GM03348 (cell line): Measurements from ENCODE around the gene APOBEC3B.
"Not testable (repeated sequence)": the region's sequence is repeated elsewhere in the genome, so short reads cannot be mapped to it uniquely, and the experiment has no call there.

ENCODE experiments used
- DNase-seq: peaks from one replicate; pipeline ENCODE4 v3.0.0; 2012; ENCODE audit warnings: low spot score

The APOBEC3B gene

DNA sequence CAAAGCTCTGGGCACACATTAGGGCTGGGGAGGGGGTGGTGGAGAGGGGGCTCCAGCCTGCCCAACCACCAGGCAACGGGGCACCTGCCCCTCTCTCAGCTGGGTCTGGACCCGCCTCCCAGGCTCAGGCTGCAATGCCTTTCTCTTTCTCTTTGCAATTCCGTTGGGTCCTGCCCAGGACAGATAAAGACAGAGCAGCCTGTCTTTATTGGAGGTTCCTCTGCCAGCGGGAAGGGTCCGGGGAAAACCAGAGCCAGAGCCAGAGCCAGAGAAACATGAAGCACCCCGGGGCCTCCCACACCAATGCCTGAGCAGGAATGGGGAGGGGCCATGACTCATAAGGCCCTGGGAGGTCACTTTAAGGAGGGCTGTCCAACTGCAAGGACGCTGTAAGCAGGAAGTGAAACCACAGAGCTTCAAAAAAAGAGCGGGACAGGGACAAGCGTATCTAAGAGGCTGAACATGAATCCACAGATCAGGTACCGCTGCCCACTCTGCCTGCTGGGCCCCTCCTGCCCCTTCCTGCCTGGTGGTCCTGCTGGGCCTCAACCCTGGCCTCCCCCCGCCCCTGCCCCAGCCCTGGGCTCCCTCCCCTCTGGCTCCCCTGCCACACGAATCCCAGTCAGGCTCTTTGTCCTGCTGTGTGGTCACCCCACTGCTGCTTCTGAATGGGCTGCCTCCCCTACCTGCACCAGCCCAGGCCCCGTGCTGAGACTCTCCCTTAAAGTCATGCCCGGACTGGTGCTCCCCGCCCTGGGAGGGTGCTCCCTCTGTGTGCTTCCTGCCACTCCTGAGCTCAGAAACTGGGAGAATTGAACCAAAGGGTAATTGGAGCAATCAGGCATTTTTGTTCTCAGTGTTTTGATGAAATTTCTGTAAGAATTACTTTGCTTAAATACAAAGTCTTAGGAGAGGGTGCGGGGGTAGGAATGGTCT is at the start of gene APOBEC3B:
TSS of gene APOBEC3B (plus strand) at position 356 of the 936 bp plus-strand sequence. CDS start at position 463, 107 bp downstream.
- DNase-seq, result peak; percentile 93

DNA sequence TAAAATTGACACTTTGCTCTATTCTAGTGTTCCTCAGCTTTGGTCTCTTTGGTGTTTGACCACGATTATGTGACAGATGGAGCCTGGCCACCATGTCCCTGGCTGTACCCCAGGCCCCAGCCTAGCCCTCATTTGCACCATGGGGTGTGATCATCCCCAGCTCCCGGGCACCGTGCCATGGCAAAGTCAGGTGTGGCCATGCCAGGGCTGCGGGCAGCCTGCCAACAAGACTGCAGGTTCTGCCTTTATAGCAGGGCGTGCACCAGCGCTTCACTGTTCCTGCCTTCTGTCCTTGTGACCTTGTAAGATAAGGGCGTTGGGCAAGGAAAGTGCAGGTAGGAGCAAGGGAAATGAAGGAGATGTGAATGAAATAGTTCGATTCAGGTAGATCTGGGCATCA is 47.1 kb upstream of the APOBEC3B start:
- DNase-seq, result no peak

DNA sequence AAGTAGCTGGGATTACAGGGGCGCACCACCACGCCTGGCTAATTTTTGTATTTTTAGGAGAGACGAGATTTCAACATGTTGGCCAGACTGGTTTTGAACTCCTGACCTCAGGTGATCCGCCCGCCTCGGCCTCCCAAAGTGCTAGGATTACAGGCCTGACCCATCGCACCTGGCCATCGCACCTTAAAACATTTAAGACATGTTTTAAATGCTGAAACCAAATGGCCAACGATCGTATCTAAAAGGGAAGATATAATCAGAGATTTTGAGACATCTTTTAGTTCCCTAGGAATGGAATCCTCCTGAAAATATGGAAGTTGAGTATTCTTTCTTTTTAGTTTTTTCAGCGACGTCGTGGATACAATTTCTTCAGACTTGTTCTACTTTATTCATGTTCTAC is 46.5 kb upstream of the APOBEC3B start:
- no peak for DNase-seq

DNA sequence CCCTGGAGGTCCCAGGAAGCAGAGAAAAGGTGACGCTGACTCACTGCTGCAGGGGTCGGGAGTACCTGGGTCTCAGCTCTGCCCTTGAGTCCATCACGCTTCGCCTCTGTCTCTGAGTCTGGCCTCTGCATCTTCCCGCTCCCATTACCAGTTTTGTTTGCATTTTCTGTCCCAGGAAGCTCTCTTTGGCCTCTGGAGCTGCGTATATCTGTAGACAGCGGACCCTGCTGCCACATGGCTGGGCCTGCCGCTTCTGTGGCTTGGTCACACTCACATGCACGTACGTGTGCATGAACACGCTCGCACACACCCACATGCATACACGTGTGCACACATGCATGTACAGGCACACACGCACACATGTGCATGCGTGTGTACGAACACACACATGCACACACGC is 45.6 kb upstream of the APOBEC3B start:
- DNase-seq, result no peak

DNA sequence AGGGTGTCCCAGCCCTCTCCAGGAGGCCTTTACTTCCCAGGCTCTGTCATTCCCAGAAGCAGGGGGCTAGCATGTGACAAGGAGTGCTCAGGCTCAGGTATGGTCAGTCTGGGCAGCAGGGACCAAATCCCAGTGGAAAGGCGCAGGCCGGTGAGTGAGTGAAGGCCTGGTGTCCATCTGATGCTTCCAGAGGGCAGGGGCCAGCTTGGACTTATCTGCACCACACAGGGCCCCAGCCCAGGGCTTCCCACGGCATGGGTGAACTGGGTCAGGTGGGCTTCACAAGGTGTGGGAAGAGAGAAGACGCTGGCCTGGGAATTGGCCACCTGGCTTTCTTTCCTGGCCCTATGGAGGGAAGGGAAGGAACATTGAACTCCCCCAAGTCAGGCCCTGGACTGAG is 45.1 kb upstream of the APOBEC3B start:
- DNase-seq, result no peak

DNA sequence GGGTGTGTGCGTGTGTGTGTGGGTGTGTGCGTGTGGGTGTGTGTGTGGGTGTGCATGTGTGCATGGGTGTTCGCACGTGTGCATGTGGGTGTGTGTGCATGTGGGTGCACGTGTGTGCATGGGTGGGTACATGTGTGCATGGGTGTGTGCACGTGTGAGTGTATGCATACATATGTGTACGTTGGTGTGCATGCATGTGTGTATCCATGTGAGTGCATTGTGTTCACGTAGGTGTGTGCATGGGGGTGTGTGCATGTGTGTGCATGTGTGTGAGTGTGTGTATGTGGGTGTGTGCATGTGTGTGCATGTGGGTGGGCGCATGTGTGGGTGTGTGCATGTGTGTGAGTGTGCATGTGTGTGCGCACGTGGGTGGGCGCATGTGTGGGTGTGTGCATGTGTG is 44.6 kb upstream of the APOBEC3B start:
- DNase-seq, result no peak

DNA sequence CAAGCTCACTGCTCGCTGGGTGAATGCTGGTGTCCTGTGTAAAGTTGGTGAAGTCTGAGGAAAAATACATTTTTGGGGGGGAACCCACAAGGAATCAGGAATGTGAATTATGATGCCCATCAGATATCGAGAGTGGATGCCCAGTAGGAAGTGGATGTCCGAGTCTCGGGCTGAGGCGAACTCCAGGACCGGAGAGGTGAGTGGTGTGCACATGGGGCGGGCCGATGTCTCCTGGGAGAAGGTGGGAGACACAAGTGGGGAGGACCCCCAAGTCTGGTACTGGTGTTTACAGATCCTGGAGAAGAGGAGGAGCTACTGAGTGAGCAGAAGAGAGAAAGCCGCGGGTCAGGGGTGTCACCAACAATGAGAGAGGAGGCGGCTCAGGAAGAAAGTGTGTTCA is 43.9 kb upstream of the APOBEC3B start:
- no peak for DNase-seq

DNA sequence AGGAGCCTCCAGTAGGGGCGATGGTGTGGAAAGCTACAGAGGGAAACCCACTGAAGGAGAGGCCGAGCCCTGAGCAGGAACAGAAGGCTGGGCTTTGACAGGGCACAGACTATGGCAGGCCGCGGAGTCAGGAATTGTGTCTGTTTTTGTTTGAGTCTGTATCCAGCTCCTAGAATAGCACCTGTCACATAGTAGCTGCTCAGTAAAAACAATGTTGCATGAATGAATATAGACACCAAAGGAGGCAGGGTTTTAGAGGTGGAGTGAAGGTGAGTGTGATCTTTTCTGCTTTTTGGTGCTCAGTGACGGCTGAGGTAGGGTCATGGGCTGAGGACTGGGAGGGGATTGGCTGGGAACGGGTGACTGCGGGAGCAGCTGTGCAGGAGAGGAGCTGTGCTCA is 43.2 kb upstream of the APOBEC3B start:
- DNase-seq, result no peak

DNA sequence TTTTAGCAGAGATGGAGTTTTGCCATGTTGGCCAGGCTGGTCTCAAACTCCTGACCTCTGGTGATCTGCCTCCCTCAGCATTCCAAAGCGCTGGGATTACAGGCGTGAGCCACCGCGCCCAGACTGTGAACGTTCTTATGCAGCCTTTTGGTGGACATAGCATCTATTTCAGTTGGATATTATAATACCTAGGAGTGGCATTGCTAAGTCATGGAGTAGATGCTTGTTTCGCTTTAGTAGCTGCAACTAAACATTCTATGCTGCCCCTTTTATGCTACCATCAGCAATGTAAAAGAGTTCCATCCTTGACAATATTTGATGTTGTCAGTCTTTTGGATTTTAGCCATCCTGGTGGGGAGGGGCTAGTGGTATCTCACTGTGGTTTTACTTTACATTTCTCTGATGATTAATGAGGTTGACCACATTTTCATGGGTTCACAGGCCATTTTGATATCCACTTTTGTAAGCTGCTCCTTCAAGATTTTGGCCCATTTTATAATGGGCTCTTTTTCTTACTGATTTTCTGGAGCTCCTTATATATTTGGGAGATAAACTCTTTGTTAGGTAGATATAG is 41.2 kb upstream of the APOBEC3B start:
- no peak for DNase-seq

DNA sequence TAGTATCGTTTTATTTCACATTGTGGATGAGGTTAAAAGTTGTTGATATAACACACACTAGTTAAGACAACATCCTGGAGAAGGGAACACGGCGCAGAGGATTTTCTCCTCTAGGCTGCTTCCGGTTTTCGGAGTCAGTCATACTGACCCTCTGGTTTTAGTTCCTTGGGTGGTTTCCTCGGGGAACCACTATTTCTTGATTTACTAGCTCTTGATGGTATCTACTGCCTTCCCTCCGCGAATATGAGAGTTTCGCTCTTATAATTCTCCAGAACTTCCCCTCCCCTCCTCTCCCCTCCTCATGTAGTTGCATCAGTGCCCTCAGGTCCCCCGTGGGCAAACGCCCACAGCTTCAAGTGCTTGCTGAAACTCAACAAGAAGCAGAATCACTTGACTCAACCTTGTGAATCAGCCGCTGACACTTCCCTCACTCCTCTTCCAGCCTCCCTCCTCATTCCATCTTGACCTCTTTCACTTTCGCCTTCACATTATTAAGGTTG is 40.6 kb upstream of the APOBEC3B start:
- DNase-seq, result no peak

DNA sequence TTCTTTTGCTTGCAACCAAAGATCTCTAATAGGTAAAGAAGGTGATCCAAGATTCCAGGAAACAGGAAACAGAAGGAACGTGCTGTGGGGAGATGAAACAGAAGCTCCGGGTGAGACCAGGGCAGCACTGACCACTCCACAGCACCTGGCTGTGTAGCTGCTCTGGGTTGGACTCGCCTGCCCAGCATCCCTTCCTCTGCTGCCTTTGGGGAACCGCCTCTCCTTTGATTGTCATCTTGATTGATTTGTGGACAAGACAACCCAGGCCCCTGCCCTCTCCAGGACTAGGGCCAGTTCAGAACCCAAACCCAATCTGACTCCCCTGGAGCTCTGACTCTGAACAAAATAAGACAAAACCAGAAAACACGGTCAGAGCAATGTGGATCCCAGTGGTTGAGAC is 39.4 kb upstream of the APOBEC3B start:
- no peak for DNase-seq

DNA sequence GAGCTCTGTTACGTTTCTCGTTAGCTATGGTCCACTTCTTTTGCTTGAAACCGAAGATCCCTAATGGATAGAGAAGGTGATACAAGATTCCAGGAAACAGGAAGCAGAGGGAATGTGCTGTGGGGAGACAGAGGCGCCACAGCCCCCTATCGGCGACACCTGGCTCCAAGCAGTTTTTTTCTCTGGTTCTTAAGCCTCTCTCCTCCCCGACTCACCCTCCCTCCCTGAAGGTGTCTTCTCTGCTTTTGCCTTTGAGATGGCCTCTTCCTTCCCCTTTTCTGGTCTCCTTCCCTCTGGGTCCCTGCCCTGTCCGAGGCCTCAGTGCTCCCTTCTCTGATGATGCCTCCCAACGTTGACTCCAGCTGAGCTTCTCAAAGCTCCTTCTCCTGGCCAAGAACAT is 38.9 kb upstream of the APOBEC3B start:
- DNase-seq, result no peak

DNA sequence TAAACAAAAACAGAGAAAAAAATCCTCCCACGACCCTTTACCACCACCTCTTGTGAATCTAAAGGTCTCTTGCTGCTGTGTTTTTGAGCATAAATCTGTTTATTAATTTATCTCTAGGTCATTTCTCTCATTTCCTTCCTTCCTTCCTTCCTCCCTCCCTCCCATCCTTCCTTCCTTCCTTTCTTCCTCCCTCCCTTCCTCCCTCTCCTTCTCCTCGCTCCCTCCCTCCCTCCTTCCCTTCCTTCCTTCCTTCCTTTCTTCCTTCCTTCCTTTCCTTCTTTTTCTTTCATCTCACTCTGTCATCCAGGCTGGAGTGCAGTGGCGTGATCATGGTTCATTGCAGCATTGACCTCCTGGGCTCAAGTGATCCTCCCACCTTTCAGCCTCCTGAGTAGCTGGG is 38.3 kb upstream of the APOBEC3B start:
- no peak for DNase-seq

DNA sequence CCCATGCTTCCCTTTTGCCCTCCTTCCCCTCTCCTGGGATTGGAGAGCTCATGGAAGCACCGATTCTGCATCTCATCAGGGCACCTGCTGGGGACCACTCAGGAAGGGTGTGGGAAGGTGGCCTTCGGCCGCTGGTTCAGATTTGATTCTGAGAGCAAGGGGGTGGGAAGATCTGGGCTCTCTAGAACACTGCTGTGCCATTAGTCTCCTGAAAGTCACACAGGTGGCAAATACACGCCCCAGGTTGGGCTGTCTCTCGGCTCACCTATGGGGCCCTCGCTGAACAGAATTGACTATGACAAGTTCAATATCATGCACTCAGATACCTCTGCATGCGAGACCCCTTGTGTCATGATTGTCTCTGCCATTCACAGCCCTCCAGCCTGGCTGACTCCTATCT is 37.5 kb upstream of the APOBEC3B start:
- DNase-seq, result no peak

DNA sequence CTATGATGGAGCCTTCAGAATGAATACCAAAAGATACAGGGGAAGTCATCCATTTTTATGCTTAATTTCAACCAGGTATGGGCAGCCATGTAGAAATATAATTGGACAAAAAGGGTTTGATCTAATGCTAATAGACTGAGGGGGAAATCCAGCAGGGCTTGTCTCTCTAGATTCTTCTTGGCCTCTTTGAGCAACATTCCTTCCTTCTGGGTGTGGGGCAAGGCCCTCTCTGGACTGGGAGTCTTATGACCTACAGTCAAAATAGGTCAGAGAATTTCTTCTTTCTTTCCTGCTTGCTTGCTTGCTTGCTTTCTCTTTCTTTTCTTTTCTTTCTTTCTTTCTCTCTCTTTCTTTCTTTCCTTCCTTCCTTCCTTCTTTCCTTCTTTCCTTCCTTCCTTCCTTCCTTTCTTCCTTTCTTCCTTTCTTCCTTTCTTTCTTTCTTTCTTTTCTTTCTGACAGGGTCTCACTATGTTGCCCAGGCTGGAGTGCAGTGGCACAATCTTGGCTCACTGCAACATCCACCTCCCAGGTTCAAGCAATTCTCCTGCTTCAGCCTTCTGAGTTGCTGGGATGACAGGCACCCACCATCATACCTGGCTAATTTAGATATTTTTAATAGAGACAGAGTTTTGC is 36.3 kb upstream of the APOBEC3B start:
- not testable (repeated sequence) for DNase-seq

DNA sequence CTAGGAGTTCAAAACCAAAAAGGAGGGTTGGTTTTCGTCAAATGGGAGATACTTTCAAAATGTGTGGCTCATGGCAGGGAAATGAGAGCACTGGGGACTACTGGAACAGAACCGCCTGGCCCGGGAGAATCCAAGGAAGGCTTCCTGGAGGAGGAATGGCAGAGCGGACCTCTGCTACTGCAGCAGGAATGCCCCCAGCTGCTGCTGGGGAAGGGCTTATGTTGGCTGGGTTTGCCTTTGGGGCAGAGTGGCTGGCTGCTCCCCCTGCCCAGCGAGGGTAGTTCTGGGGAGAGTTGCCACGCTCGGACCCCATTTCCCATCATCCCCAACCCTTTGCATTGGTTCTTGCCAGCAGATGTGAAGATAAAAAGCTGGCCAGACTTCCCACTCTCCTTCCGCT is 35.4 kb upstream of the APOBEC3B start:
- no peak for DNase-seq

DNA sequence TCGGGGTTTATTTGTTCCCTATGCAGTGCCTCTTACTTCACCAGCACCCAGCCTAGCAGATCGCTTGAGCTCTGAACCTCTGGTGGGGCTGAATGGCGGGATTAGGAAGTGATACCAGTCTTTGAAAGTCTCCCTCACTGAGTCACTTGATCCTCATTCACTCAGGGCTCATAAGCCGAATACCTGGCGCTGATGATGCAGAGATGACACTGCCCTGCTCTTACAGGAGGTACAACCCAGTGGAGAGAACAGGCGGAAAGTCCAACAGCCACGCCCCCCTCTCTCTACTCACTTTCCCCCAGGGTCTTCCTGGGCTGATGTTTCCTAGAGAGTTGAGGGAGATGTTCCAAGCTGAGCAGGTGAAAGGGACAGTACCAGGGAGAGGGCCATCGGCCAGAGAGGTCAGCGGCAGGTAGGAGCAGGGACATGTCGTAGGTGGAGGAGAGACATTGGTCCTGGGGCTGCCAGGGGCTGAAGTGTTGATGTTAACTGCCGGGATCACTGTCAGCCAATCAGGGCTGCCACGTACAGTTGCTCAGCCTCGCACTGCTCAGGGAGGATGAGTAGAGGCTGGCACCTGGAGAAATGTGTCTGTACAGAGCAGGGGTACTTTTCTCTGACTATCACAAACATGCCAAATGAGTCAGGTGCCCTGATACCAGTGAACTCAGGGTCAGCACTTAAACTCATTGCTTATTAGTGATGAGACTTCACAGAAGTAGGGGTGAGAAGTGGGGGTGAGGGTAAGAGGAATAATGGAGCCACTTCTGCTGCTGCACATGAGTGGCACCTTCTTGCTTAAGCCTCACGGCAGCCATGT is 34.6 kb upstream of the APOBEC3B start:
- no peak for DNase-seq

DNA sequence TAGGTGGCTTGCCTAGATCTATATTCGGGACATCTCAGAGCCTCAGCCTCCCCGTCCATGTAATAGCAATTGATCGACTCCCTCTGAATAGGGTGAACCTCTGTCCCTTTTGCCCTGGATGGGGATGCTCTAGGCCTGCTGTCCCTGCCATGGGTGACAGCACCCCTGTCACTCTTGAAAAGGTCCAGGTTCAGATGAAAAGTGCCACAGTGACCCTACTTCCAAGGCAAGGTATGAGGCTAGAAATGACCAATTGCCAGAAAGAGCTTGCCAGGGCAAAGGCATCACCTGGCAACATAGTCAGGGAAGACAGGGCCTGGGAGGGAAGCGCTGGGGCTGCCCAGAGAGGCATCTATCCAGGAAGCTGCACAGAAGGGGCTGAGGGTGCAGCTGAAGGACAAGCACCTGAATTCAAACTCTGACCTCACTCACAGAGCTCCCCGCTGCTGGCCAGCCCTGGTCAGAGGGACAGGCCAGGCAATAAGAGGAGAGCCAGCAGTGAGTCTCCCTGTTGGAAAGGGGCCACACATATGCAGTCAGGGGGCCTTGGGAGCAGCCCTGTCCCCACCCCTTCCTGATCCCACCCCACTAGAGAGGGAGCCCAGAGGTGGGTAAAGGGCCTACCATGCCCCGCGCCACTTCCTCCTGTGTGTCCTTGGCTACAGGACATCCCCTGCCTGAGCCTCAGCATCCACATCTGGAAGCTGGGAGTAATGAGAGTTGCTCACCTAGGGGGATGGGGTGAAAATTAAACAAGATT is 33.8 kb upstream of the APOBEC3B start:
- no peak for DNase-seq

DNA sequence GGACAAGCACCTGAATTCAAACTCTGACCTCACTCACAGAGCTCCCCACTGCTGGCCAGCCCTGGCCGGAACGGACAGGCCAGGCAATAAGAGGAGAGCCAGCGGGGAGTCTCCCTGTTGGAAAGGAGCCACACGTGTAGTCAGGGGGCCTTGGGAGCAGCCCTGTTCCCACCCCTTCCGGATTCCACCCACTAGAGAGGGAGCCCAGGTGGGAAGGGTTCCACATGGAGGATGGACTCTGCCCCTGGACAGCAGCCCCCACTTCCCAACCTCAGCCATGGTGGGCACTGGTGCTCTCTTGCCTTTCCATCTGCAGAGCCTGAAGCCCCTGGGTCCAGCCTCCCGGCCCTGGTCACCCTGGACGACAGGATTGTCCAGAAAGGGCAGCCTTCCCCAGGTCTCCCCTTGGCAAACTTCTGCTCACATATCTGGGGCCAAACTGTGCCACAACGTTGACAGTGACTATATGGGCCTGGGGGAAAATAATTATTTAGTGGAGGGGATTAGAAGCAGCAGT is 32.2 kb upstream of the APOBEC3B start:
- DNase-seq, result no peak

DNA sequence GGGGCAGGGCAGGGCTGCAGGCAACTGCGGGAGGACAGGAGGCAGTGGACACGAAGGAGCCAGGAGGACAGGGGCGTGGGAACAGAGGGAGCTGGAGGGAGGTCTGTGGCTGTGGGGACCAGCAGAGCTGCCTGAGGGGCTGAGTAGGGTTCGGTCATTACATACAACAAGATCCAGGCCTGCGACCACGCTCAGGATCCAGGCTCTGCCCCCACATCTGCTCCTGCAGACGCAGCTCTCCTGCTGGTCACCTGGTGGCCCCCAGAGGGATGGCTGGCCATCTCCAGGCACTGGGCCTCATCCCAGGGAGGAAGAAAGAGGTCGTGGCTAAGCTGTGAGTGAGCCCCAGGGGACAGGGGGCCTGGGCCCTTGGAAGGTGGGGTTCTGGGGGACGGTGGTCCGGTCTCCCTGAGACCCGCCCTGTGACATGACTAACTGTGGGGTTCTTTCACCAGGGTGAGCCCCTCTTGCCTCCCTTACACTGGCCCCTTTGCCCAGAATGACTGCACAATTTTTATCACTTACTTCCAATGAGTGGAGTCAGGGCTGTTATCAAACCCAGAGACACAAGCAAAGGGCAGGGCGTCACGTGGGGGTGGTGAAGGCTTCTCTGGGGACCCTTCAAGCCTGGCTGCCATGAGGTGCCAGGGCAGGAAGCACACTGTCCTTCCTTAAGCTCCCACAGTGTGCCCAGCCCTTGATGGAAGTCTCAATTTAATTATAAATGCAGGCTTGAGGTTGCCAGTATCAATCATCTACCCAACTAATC is 31.4 kb upstream of the APOBEC3B start:
- DNase-seq, result no peak
